HepG2 (cell line): Measurements from ENCODE around the gene LUZP1. TPM values are rescaled to one million over a fixed set of nuclear protein-coding genes. Genes with fewer than 3 reads are reported as not detected.
A peak's percentile ranks its signal among the peaks of the same experiment; 100 is the strongest.

Source experiments
- ARID3A ChIP-seq: IDR thresholded peaks from 2 replicates; pipeline ENCODE4 v1.6.1; 2012; ENCODE audit warnings: low read depth, low read length, improper control_type of control experiment
- CHD4 ChIP-seq: fragments of 200-600 bp; sonication (generic); IDR thresholded peaks from 2 replicates; pipeline ENCODE4 v1.7.0; 2017; ENCODE audit warnings: mild to moderate bottlenecking, low read length, borderline replicate concordance
- ETV6 ChIP-seq: sonication (generic); formaldehyde crosslinking; conservative IDR thresholded peaks from 2 replicates; pipeline ENCODE4 v1.4.0; 2020; ENCODE audit warnings: missing genetic modification reagents
- FOXO4 ChIP-seq: sonication (generic); formaldehyde crosslinking; conservative IDR thresholded peaks from 2 replicates; pipeline ENCODE4 v1.8.1; 2023; ENCODE audit warnings: missing genetic modification reagents
- IRF9 ChIP-seq: sonication (generic); formaldehyde crosslinking; IDR thresholded peaks from 2 replicates; pipeline ENCODE4 v1.8.0; 2022; ENCODE audit warnings: missing genetic modification reagents, mild to moderate bottlenecking, borderline replicate concordance
- RBM22 ChIP-seq: fragments of 200-400 bp; formaldehyde crosslinking; optimal IDR thresholded peaks from 2 replicates; pipeline ENCODE3; 2017; ENCODE audit warnings: mild to moderate bottlenecking, low read length, moderate library complexity
- REPIN1 ChIP-seq: sonication (generic); formaldehyde crosslinking; IDR thresholded peaks from 2 replicates; pipeline ENCODE4 v1.8.0; 2022; ENCODE audit warnings: missing genetic modification reagents, low read depth, mild to moderate bottlenecking, borderline replicate concordance
- SMAD1 ChIP-seq: sonication (generic); formaldehyde crosslinking; IDR thresholded peaks from 2 replicates; pipeline ENCODE4 v1.4.0; 2020; ENCODE audit warnings: missing genetic modification reagents, low read depth, mild to moderate bottlenecking, borderline replicate concordance
- SNAPC5 ChIP-seq: sonication (generic); formaldehyde crosslinking; IDR thresholded peaks from 2 replicates; pipeline ENCODE4 v1.8.1; 2023; ENCODE audit warnings: mild to moderate bottlenecking, missing genetic modification reagents, borderline replicate concordance
- SNRNP70 ChIP-seq: fragments of 200-400 bp; formaldehyde crosslinking; IDR thresholded peaks from 2 replicates; pipeline ENCODE4 v1.6.1; 2017; ENCODE audit warnings: mild to moderate bottlenecking, low read depth, low read length, moderate library complexity
- SP2 ChIP-seq: sonication (generic); formaldehyde crosslinking; IDR thresholded peaks from 2 replicates; pipeline ENCODE4 v1.5.1; 2020; ENCODE audit warnings: mild to moderate bottlenecking, missing genetic modification reagents
- TARDBP ChIP-seq: sonication (generic); formaldehyde crosslinking; IDR thresholded peaks from 2 replicates; pipeline ENCODE4 v1.8.0; 2022; ENCODE audit warnings: mild to moderate bottlenecking, missing genetic modification reagents
- YEATS4 ChIP-seq: sonication (generic); formaldehyde crosslinking; IDR thresholded peaks from 2 replicates; pipeline ENCODE4 v1.4.0; 2020; ENCODE audit warnings: missing genetic modification reagents, borderline replicate concordance
- ZBTB26 ChIP-seq: IDR thresholded peaks from 2 replicates; pipeline ENCODE4 v1.6.1; 2016; ENCODE audit warnings: missing compliant biosample characterization, missing genetic modification reagents, borderline replicate concordance
- ZBTB38 ChIP-seq: sonication (generic); formaldehyde crosslinking; IDR thresholded peaks from 2 replicates; pipeline ENCODE4 v1.5.1; 2020; ENCODE audit warnings: mild to moderate bottlenecking, missing genetic modification reagents
- ZMAT3 ChIP-seq: sonication (generic); formaldehyde crosslinking; conservative IDR thresholded peaks from 2 replicates; pipeline ENCODE4 v1.7.0; 2021; ENCODE audit warnings: missing genetic modification reagents
- ZNF17 ChIP-seq: sonication (generic); formaldehyde crosslinking; IDR thresholded peaks from 2 replicates; pipeline ENCODE4 v1.5.0; 2020; ENCODE audit warnings: mild to moderate bottlenecking, missing genetic modification reagents
- ZNF317 ChIP-seq: sonication (generic); formaldehyde crosslinking; IDR thresholded peaks from 2 replicates; pipeline ENCODE4 v1.5.0; 2020; ENCODE audit warnings: mild to moderate bottlenecking, missing genetic modification reagents
- ZNF547 ChIP-seq: sonication (generic); formaldehyde crosslinking; IDR thresholded peaks from 2 replicates; pipeline ENCODE4 v1.5.1; 2020; ENCODE audit warnings: mild to moderate bottlenecking, missing genetic modification reagents
- ZNF746 ChIP-seq: sonication (generic); formaldehyde crosslinking; IDR thresholded peaks from 2 replicates; pipeline ENCODE4 v1.8.0; 2022; ENCODE audit warnings: mild to moderate bottlenecking, missing genetic modification reagents
- ZNF768 ChIP-seq: sonication (generic); formaldehyde crosslinking; IDR thresholded peaks from 2 replicates; pipeline ENCODE4 v1.4.0; 2020; ENCODE audit warnings: missing genetic modification reagents
- ZNF784 ChIP-seq: sonication (generic); formaldehyde crosslinking; IDR thresholded peaks from 2 replicates; pipeline ENCODE4 v1.5.1; 2020; ENCODE audit warnings: missing genetic modification reagents, mild to moderate bottlenecking, borderline replicate concordance
- polyA plus RNA-seq, 8 experiments: library from polyadenylated mRNA; depleted of rRNA in 3 of 8; stranded (reverse) in 7 of 8; unstranded in 1 of 8; fragments of >200 nt; fragmentation: Illumina TruSeq in 4 of 8; extraction: Trizol in 4 of 8; gene quantifications; 2 replicates each; pipeline versions ENCODE4 v1.2.1 to v1.2.3, GENCODE V29; 2011 to 2016; ENCODE audit warnings: low read depth in 4 of 8, missing spikeins in 1 of 8, mixed read lengths in 1 of 8; ENCODE audit not compliant: insufficient read depth in 1 of 8
- total RNA-seq, 5 experiments: library from RNA; depleted of rRNA; stranded (reverse); fragments of >200 nt; fragmentation: Illumina TruSeq; extraction: Trizol; gene quantifications; 2 replicates each; pipeline ENCODE4 v1.2.3, GENCODE V29; 2016; ENCODE audit warnings: low read depth in 1 of 5

LUZP1 gene
- total and polyA plus RNA-seq, 2 of the 13 experiments (the other 11 are each of a cell fraction or from before 2014, with no cell fraction given): 6.9 to 12.7 TPM

GRCh38 chr1:23177438-23178380 is 9.1 kb upstream of the LUZP1 start (continued):
- TF ChIP-seq ZBTB26 (CRISPR knock-in tag) (no peak), ZNF768 (CRISPR knock-in tag) (peak; percentile 52; the same call in 1 of the 2 replicates), SNRNP70 (no peak), ZNF547 (peak; percentile 79), ETV6 (CRISPR knock-in tag) (no peak), TARDBP (CRISPR knock-in tag) (no peak), CHD4 (no peak), FOXO4 (CRISPR knock-in tag) (no peak), ZNF784 (CRISPR knock-in tag) (0 out of 2 replicates have a peak, but pooled peaks have one; percentile 64), IRF9 (peak; percentile 71; the same call in 1 of the 2 replicates), YEATS4 (CRISPR knock-in tag) (peak; percentile 51; the same call in 1 of the 2 replicates), ZNF317 (no peak), ZBTB38 (CRISPR knock-in tag) (peak; percentile 72), ZMAT3 (CRISPR knock-in tag) (peak; percentile 53; the same call in 1 of the 2 replicates), SP2 (CRISPR knock-in tag) (no peak), ZNF17 (CRISPR knock-in tag) (no peak), ARID3A (no peak), SNAPC5 (CRISPR knock-in tag) (0 out of 2 replicates have a peak, but pooled peaks have one; percentile 59), SMAD1 (CRISPR knock-in tag) (0 out of 2 replicates have a peak, but pooled peaks have one; percentile 68), RBM22 (no peak), ZNF746 (CRISPR knock-in tag) (peak; percentile 44; the same call in 1 of the 2 replicates), REPIN1 (CRISPR knock-in tag) (peak; percentile 30; the same call in 1 of the 2 replicates)
